Measurements from ENCODE around the gene RHOT2. TPM values are rescaled to one million over a fixed set of nuclear protein-coding genes. Genes with fewer than 3 reads are reported as not detected.

RHOT2 gene
- total and polyA plus RNA-seq, 9 of the 15 experiments (the other 6 are each of a cell fraction or from before 2014, with no cell fraction given) = 5.0 to 373 (median 112) TPM

GRCh38 chr16:660459-661183 lies 7.3 kb upstream of the RHOT2 start (continued):
- no peak for TF ChIP-seq ATF6 (CRISPR knock-in tag; IDR thresholded peaks at IDR 0.05)
- TF ChIP-seq SFPQ (IDR thresholded peaks at IDR 0.05; ENCODE audit: low read depth, low read length) = no peak
- TF ChIP-seq FOXJ3 (CRISPR knock-in tag; IDR thresholded peaks at IDR 0.05) = no peak
- TF ChIP-seq ZFX (CRISPR knock-in tag; IDR thresholded peaks at IDR 0.05) = peak; percentile 48
- no peak for TF ChIP-seq KDM4B (IDR thresholded peaks at IDR 0.05; ENCODE audit: borderline replicate concordance in 2 of 2, low read depth in 1 of 2)
- TF ChIP-seq E2F5 (CRISPR knock-in tag; IDR thresholded peaks at IDR 0.05) = no peak
- TF ChIP-seq ARID3A (IDR thresholded peaks at IDR 0.05; ENCODE audit: borderline replicate concordance, low read depth, low read length) = no peak
- no peak for TF ChIP-seq ZNF318 (IDR thresholded peaks at IDR 0.05; ENCODE audit: borderline replicate concordance in 1 of 2, low read depth in 1 of 2)

Measured in K562 (cell line).